SH-SY5Y (cell line): ENCODE data around the gene THRB.

Source experiments
- GATA2 ChIP-seq: IDR thresholded peaks from 2 replicates; pipeline ENCODE4 v1.6.1; 2011; ENCODE audit warnings: mild to moderate bottlenecking, low read depth, low read length
- GATA3 ChIP-seq: IDR thresholded peaks from 2 replicates; pipeline ENCODE4 v1.6.1; 2011; ENCODE audit warnings: low read depth, mild to moderate bottlenecking, low read length, moderate library complexity

DNA sequence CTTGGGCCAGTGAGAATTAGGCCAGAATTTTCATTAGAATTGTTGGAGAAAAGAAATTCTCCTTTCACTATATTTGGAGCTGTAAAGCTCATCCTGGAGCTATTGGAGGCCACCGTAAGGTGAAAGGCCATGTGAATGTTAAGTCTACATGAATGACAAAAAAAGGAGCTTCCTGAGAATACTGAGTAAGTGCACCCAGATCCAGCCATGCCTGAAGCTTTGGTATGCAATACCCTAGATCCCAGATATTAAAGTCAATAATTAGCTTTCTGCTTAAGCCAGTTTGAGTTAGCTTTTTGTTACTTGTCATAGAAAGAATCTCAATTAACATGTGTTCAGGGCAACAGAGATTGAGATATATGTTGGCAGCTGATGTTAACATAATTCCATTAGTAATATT is 377.1 kb downstream of the THRB start:
- no peak for TF ChIP-seq GATA2
- TF ChIP-seq GATA3, result no peak
